Loucy (cell line): ENCODE measurements around the gene ADAMTS6.

Experiments used
- H2AFZ ChIP-seq: fragments of 200-600 bp; sonication (generic); 2 replicates; pipeline ENCODE4 v1.6.0; 2016; ENCODE audit warnings: antibody characterized with exemption, mild to moderate bottlenecking, low read length, moderate library complexity
- H3F3A ChIP-seq: fragments of 200-600 bp; 2 replicates; pipeline ENCODE4 v1.6.0; 2016; ENCODE audit warnings: antibody characterized with exemption, low read depth, mild to moderate bottlenecking
- H3K27me3 ChIP-seq: fragments of 200-600 bp; sonication (generic); 2 replicates; pipeline ENCODE4 v1.6.1; 2014; ENCODE audit warnings: low read length, mild to moderate bottlenecking; ENCODE audit not compliant: insufficient read depth, poor library complexity, severe bottlenecking
- H3K36me3 ChIP-seq: fragments of 200-600 bp; sonication (generic); 2 replicates; pipeline ENCODE4 v1.6.1; 2016; ENCODE audit warnings: low read length; ENCODE audit not compliant: insufficient read depth
- H3K4me1 ChIP-seq: fragments of 200-600 bp; sonication (generic); 2 replicates; pipeline ENCODE4 v1.5.1; 2014; ENCODE audit warnings: low read length, mild to moderate bottlenecking; ENCODE audit not compliant: insufficient read depth, poor library complexity, severe bottlenecking
- H3K4me2 ChIP-seq: fragments of 200-600 bp; sonication (generic); 2 replicates; pipeline ENCODE4 v1.6.0; 2014; ENCODE audit warnings: antibody characterized with exemption, low read length, low read depth, mild to moderate bottlenecking; ENCODE audit not compliant: poor library complexity, severe bottlenecking
- H3K4me3 ChIP-seq: fragments of 200-600 bp; sonication (generic); 2 replicates; pipeline ENCODE4 v1.5.1; 2014; ENCODE audit warnings: low read length, mild to moderate bottlenecking, mixed read lengths; ENCODE audit not compliant: poor library complexity, severe bottlenecking
- H3K79me2 ChIP-seq: fragments of 200-600 bp; sonication (generic); 2 replicates; pipeline ENCODE4 v1.6.1; 2014; ENCODE audit warnings: low read length; ENCODE audit not compliant: insufficient read depth
- H3K9ac ChIP-seq: fragments of 200-600 bp; sonication (generic); 2 replicates; pipeline ENCODE4 v1.6.0; 2014; ENCODE audit warnings: mild to moderate bottlenecking, low read depth, low read length, moderate library complexity; ENCODE audit not compliant: poor library complexity, severe bottlenecking
- H3K9me2 ChIP-seq: fragments of 200-600 bp; sonication (generic); replicated peaks from 2 replicates; pipeline ENCODE4 v1.6.1; 2016; ENCODE audit warnings: low read depth, low read length, mixed read lengths
- H3K9me3 ChIP-seq: fragments of 200-600 bp; sonication (generic); 2 replicates; pipeline ENCODE4 v1.6.1; 2014; ENCODE audit warnings: mild to moderate bottlenecking, antibody characterized with exemption, low read length, low read depth; ENCODE audit not compliant: insufficient read depth
- H4K20me1 ChIP-seq: fragments of 200-600 bp; sonication (generic); 2 replicates; pipeline ENCODE4 v1.6.0; 2014; ENCODE audit warnings: antibody characterized with exemption, low read length, mild to moderate bottlenecking; ENCODE audit not compliant: insufficient read depth, poor library complexity, severe bottlenecking
- CTCF ChIP-seq: fragments of 200-600 bp; sonication (generic); conservative IDR thresholded peaks from 2 replicates; pipeline ENCODE4 v1.5.1; 2014; ENCODE audit warnings: mild to moderate bottlenecking, antibody characterized with exemption, low read length
- EZH2phosphoT487 ChIP-seq: fragments of 200-600 bp; IDR thresholded peaks from 2 replicates; pipeline ENCODE4 v1.6.1; 2018; ENCODE audit warnings: antibody characterized with exemption, mild to moderate bottlenecking, moderate library complexity, borderline replicate concordance

Gene ADAMTS6

GRCh38 chr5:65271906-65272305, 209.8 kb downstream of the ADAMTS6 start:
- Histone ChIP-seq H3K79me2 (no peaks in the 10 kb centered on the region), H3K4me3 (no peak overlapping the region), H3F3A (no peaks in the 10 kb centered on the region), H3K4me1 (no peaks in the 10 kb centered on the region), H3K36me3 (no peaks in the 10 kb centered on the region), H3K4me2 (no peak overlapping the region), H3K9me2 (no peaks in the 10 kb centered on the region), H4K20me1 (no peaks in the 10 kb centered on the region), H3K27me3 (no peaks in the 10 kb centered on the region), H2AFZ (no peak overlapping the region), H3K9me3 (no peaks in the 10 kb centered on the region), H3K9ac (no peak overlapping the region)
- TF ChIP-seq EZH2phosphoT487 (no peak), CTCF (no peak)

DNA sequence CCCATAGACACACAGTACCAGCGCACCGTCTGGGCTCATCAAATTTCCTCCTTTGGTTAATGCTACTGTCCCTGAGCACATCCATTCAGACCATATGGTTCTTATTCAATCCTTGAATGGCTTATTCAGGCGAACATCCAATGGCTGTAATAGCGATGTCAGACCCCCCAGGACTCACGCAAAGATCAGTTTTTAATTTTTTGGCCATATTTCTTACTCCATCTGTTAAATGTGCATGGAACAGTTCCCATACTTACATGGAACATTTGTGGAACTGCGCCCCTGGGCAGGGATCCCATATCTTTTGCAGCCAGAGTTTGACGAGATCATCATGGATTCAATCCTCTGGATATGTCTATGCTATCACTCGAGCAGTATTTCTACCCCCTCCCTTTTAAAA, 213.2 kb downstream of the ADAMTS6 start:
- no peak for TF ChIP-seq EZH2phosphoT487
- TF ChIP-seq CTCF: no peak
- Histone ChIP-seq H3K9me2 (no peaks in the 10 kb centered on the region), H3K9ac (no peak overlapping the region), H3K27me3 (no peaks in the 10 kb centered on the region), H3K4me3 (no peak overlapping the region), H3K79me2 (no peaks in the 10 kb centered on the region), H2AFZ (no peak overlapping the region), H3K4me2 (no peak overlapping the region), H4K20me1 (no peaks in the 10 kb centered on the region), H3F3A (no peaks in the 10 kb centered on the region), H3K9me3 (no peaks in the 10 kb centered on the region), H3K4me1 (no peaks in the 10 kb centered on the region), H3K36me3 (no peaks in the 10 kb centered on the region)

DNA sequence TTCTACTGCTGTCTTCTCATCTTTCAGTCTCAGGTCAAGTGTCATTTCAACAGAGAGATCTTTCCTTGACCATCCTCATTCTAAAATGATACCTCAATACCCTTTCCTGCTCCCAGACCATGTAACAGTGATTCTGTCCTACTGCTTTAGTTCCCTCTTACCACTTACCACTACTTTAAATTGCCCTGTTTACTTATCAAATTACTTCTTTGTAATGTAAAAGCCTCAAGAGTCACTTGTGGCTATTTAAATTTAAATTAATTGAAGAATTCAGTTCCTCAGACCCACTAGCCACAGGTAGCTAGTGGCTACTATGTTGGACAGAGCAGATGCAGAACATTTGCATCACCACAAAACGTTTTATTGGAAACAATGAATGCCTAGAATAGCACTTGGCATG, 217.3 kb downstream of the ADAMTS6 start:
- no peak for TF ChIP-seq CTCF
- no peak for TF ChIP-seq EZH2phosphoT487
- H3K9ac ChIP-seq: no peak overlapping the region
- H3K4me1 ChIP-seq: no peaks in the 10 kb centered on the region
- H3K9me3 ChIP-seq: no peaks in the 10 kb centered on the region
- no peaks in the 10 kb centered on the region for H4K20me1 ChIP-seq
- H3F3A ChIP-seq: no peaks in the 10 kb centered on the region
- H3K9me2 ChIP-seq: no peaks in the 10 kb centered on the region
- H2AFZ ChIP-seq: no peak overlapping the region
- no peaks in the 10 kb centered on the region for H3K79me2 ChIP-seq
- H3K4me2 ChIP-seq: no peak overlapping the region
- H3K4me3 ChIP-seq: no peak overlapping the region
- H3K36me3 ChIP-seq: no peaks in the 10 kb centered on the region
- no peaks in the 10 kb centered on the region for H3K27me3 ChIP-seq
